Mesodermal cell (in vitro differentiated cells): ENCODE data around the gene PRDM10.
A peak's percentile ranks its signal among the peaks of the same experiment; 100 is the strongest.
"Not testable (repeated sequence)": the region's sequence is repeated elsewhere in the genome, so short reads cannot be mapped to it uniquely, and the experiment has no call there.

Experiments used
- H3K27ac ChIP-seq: 2 replicates; pipeline ENCODE4 v1.7.0; 2013; ENCODE audit warnings: mild to moderate bottlenecking, low read depth, low read length, moderate library complexity; ENCODE audit not compliant: severe bottlenecking
- H3K36me3 ChIP-seq: 2 replicates; pipeline ENCODE4 v1.7.1; 2013; ENCODE audit warnings: mild to moderate bottlenecking, low read length, moderate library complexity; ENCODE audit not compliant: control insufficient read depth, insufficient read depth
- H3K4me1 ChIP-seq: one replicate; pipeline ENCODE4 v1.7.1; 2013; ENCODE audit warnings: mild to moderate bottlenecking, low read length; ENCODE audit not compliant: insufficient read depth, control insufficient read depth, poor library complexity, severe bottlenecking
- H3K4me3 ChIP-seq: 2 replicates; pipeline ENCODE4 v1.7.0; 2013; ENCODE audit warnings: low read length, control low read depth, mild to moderate bottlenecking; ENCODE audit not compliant: insufficient read depth, poor library complexity, severe bottlenecking; ENCODE audit errors: extremely low read depth
- H3K9me3 ChIP-seq: 2 replicates; pipeline ENCODE4 v1.7.1; 2013; ENCODE audit warnings: mild to moderate bottlenecking, low read length, moderate library complexity; ENCODE audit not compliant: control insufficient read depth
- WGBS, 2 experiments: methylation state at CpG; one replicate each; pipeline ENCODE4 v1.1.5; 2013; ENCODE audit warnings: missing lambda C conversion rate in 2 of 2; ENCODE audit not compliant: insufficient coverage in 2 of 2; 5-methylcytosine and 5-hydroxymethylcytosine counted together

The PRDM10 gene

GRCh38 chr11:130034236-130034635 lies 31.6 kb upstream of the PRDM10 start:
- Histone ChIP-seq H3K36me3 (no peaks in the 10 kb centered on the region), H3K4me1 (peaks cover 16% of the 10 kb centered on the region), H3K27ac (no peak overlapping the region), H3K4me3 (no peak overlapping the region), H3K9me3 (no peaks in the 10 kb centered on the region)

DNA sequence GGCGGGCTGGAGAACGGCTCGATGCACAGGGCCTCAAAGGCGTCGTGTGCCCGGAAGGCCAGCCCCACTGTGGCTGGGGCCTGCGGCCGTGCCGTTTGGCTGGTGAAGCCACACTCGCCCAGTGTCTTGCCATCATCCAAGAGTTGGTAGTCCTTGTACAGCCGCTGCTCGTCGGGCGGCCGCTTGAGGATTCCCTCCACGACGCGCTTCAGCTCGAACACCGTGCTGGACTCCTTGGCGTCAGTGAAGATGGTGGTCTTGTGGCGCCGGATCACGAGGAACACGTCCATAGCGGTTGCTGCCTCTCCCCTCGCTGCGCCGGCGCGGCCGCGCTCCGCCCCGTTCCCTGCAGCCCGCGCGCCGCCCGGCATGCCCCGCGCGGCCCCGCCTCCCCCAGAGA lies 30.3 kb upstream of the PRDM10 start:
- Histone ChIP-seq H3K4me1 (peaks cover 11% of the 10 kb centered on the region), H3K27ac (no peak overlapping the region), H3K4me3 (no peak overlapping the region), H3K36me3 (no peaks in the 10 kb centered on the region), H3K9me3 (no peaks in the 10 kb centered on the region)
- 94 to 98% methylated on average over 30 to 35 of the region's 44 CpGs for whole genome bisulfite sequencing, 2 experiments

- Histone ChIP-seq H3K36me3 (no peaks in the 10 kb centered on the region), H3K27ac (no peak overlapping the region), H3K4me1 (peaks cover 11% of the 10 kb centered on the region), H3K9me3 (no peaks in the 10 kb centered on the region), H3K4me3 (no peak overlapping the region)
- 93 to 100% methylated on average over 2 of the region's 2 CpGs for WGBS, 2 experiments
These were observed 29.3 kb upstream of the PRDM10 start for GRCh38 chr11:130031945-130032344.

DNA sequence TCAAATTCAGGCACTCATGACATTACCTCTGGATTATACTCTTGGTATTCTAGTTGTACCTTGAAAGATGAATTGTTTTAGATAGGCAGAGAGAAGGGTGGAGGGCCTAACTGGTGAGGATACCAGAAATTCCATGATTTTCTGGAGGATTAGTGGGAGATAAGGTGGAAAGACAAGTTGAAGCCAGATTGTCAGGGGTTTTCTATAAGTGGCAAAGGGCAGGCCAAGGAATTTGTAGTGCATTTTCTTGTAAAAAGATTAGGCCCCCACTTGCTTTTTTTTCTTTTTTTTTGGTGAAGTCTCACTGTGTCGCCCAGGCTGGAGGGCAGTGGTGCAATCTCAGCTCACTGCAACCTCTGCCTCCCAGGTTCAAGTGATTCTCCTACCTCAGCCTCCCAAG lies 28.4 kb upstream of the PRDM10 start:
- H3K4me3 ChIP-seq = no peak overlapping the region
- no peaks in the 10 kb centered on the region for H3K36me3 ChIP-seq
- WGBS, 2 experiments = 71 to 73% methylated on average over 1 of the region's 1 CpG
- H3K27ac ChIP-seq = no peak overlapping the region
- no peaks in the 10 kb centered on the region for H3K9me3 ChIP-seq
- peaks cover 11% of the 10 kb centered on the region for H3K4me1 ChIP-seq

DNA sequence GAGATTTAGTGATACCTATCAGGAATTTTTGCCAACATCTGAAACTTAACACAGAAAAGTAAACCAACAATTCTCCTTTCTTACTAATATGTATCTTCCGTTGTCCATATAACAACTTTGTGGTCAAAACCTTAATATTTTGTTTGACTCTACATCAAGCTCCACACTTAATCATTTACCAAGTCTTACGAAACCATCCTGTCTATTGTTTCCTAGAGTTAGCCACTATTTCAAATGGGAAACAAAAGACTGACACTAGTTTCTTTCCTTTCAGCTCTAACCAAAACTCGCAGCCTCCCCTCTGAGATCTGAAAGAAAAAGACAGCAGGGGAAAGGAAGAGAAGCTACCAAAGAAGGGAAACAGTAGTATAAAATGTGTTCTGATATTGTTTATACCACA lies 26.5 kb upstream of the PRDM10 start:
- no peaks in the 10 kb centered on the region for H3K9me3 ChIP-seq
- WGBS, 2 experiments = 95 to 100% methylated on average over 2 of the region's 3 CpGs
- H3K27ac ChIP-seq = no peak overlapping the region
- peaks cover 11% of the 10 kb centered on the region for H3K4me1 ChIP-seq
- no peaks in the 10 kb centered on the region for H3K36me3 ChIP-seq
- no peak overlapping the region for H3K4me3 ChIP-seq

GRCh38 chr11:130025371-130025770 lies 22.7 kb upstream of the PRDM10 start:
- WGBS, 2 experiments = 100% methylated on average over 1 of the region's 1 CpG; no CpG with 5 or more reads in 1 of the 2 experiments
- Histone ChIP-seq H3K27ac (no peak overlapping the region), H3K4me3 (no peak overlapping the region), H3K9me3 (no peaks in the 10 kb centered on the region), H3K4me1 (peaks cover 11% of the 10 kb centered on the region), H3K36me3 (no peaks in the 10 kb centered on the region)

GRCh38 chr11:130024361-130024760 lies 21.7 kb upstream of the PRDM10 start:
- Histone ChIP-seq H3K4me3 (no peak overlapping the region), H3K4me1 (peaks cover 13% of the 10 kb centered on the region), H3K36me3 (no peaks in the 10 kb centered on the region), H3K9me3 (no peaks in the 10 kb centered on the region), H3K27ac (no peak overlapping the region)
- WGBS, 2 experiments = no CpG with 5 or more reads among the region's 1 CpG

- no peak overlapping the region for H3K27ac ChIP-seq
- H3K4me1 ChIP-seq = peaks cover 13% of the 10 kb centered on the region
- no peaks in the 10 kb centered on the region for H3K9me3 ChIP-seq
- no peaks in the 10 kb centered on the region for H3K36me3 ChIP-seq
- WGBS, 2 experiments = 80 to 92% methylated on average over 2 of the region's 2 CpGs
- H3K4me3 ChIP-seq = no peak overlapping the region
These were observed 20.6 kb upstream of the PRDM10 start for GRCh38 chr11:130023204-130023603.

GRCh38 chr11:130022799-130023198 lies 20.2 kb upstream of the PRDM10 start:
- Histone ChIP-seq H3K27ac (no peak overlapping the region), H3K4me1 (peaks cover 13% of the 10 kb centered on the region), H3K9me3 (no peaks in the 10 kb centered on the region), H3K36me3 (no peaks in the 10 kb centered on the region), H3K4me3 (no peak overlapping the region)
- 100% methylated on average over 1 of the region's 2 CpGs; no CpG with 5 or more reads in 1 of the 2 experiments for WGBS, 2 experiments

DNA sequence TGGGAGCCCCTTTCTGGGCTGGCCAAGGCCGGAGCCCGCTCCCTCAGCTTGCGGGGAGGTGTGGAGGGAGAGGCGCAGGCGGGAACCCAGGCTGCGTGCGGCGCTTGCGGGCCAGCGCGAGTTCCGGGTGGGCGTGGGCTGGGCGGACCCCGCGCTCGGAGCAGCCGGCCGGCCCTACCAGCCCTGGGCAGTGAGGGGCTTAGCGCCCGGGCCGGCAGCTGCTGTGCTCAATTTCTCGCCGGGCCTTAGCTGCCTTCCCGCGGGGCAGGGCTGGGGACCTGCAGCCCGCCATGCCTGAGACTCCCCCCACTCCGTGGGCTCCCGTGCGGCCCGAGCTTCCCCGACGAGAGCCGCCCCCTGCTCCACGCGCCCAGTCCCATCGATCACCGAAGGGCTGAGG lies 19.0 kb upstream of the PRDM10 start:
- not testable (repeated sequence) for H3K4me3 ChIP-seq, H3K36me3 ChIP-seq, H3K27ac ChIP-seq, H3K9me3 ChIP-seq
- peaks cover 13% of the 10 kb centered on the region for H3K4me1 ChIP-seq
- WGBS, 2 experiments = 94 to 96% methylated on average over 23 to 31 of the region's 38 CpGs

GRCh38 chr11:130020323-130020722 lies 17.7 kb upstream of the PRDM10 start:
- Histone ChIP-seq H3K27ac (peak overlapping the region; percentile 36), H3K4me3 (no peak overlapping the region), H3K4me1 (peaks cover 13% of the 10 kb centered on the region), H3K36me3 (no peaks in the 10 kb centered on the region), H3K9me3 (no peaks in the 10 kb centered on the region)
- 55 to 64% methylated on average over 4 of the region's 4 CpGs for WGBS, 2 experiments
